Peyer's patch (tissue), 4 donors: ENCODE results near the gene MEGF6.

ENCODE experiments used
- CTCF ChIP-seq, 6 experiments: fragments of 450-650 bp in 4 of 6; fragments of 200-600 bp in 2 of 6; sonication (generic) in 1 of 6; IDR thresholded peaks; one replicate each; pipeline ENCODE4 v1.5.1; 2017 to 2019; ENCODE audit warnings: antibody characterized with exemption in 6 of 6, mild to moderate bottlenecking in 3 of 6, moderate library complexity in 1 of 6
- POLR2A ChIP-seq, 2 donors: fragments of 450-650 bp; IDR thresholded peaks; one replicate each; pipeline ENCODE4 v1.5.1; 2017; ENCODE audit warnings: antibody characterized with exemption in 2 of 2, mild to moderate bottlenecking in 2 of 2, moderate library complexity in 2 of 2

GRCh38 chr1:3632298-3632697, 21.0 kb upstream of the MEGF6 start:
- TF ChIP-seq CTCF (IDR thresholded peaks at IDR 0.05) (no peak), POLR2A (IDR thresholded peaks at IDR 0.05) (no peak)
